ENCODE data around the gene DDX10.
A peak's percentile ranks its signal among the peaks of the same experiment; 100 is the strongest.
"Not testable (repeated sequence)": the region's sequence is repeated elsewhere in the genome, so short reads cannot be mapped to it uniquely, and the experiment has no call there.

Gene DDX10

DNA sequence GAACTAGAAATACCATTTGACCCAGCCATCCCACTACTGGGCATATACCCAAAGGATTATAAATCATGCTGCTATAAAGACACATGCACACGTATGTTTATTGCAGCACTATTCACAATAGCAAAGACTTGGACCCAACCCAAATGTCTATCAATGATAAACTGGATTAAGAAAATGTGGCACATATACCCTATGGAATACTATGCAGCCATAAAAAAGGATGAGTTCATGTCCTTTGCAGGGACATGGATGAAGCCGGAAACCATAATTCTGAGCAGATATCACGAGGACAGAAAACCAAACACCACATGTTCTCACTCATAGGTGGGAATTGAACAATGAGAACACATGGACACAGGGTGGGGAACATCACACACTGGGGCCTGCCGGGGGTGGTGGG, 114.3 kb downstream of the DDX10 start:
- DNase-seq: not testable (repeated sequence)

DNA sequence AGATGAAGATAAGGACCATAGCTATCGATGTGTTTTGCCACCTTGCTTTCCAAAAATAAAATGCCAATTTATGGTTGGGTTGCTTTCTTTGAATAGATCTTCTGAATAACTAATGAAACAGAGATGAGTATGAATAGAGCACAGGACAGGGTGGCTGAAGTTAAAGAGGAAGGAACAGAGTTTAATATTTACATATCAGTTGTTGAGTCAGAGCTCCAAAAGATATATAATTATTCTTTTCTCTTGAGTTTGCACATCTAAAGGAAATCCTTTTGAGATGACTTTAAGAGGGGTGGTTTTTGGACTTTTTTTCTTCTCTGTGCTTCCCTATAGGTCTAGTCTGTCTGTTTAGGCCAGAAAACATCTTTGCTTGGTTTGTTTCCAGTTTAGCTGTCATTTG, 115.2 kb downstream of the DDX10 start:
- no peak for DNase-seq

DNA sequence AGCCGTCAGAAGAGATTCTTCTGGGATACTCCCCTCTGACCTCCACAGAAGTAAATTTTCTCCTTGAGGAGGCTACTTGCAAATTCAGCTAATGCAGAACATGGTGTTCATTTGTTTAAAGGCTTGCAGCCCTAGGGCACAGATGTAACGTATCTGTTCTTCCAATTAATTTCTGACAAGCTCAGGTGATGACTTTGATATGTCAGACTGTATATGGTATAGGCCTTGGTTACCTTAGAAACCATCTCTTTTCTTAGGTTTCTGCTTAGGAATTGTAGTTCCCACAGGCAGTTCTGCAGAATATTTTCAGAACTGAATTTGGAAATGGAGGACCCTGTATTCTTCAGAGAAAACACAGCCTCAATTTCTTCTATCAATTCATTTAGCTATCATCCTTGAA, 117.1 kb downstream of the DDX10 start:
- DNase-seq: no peak

DNA sequence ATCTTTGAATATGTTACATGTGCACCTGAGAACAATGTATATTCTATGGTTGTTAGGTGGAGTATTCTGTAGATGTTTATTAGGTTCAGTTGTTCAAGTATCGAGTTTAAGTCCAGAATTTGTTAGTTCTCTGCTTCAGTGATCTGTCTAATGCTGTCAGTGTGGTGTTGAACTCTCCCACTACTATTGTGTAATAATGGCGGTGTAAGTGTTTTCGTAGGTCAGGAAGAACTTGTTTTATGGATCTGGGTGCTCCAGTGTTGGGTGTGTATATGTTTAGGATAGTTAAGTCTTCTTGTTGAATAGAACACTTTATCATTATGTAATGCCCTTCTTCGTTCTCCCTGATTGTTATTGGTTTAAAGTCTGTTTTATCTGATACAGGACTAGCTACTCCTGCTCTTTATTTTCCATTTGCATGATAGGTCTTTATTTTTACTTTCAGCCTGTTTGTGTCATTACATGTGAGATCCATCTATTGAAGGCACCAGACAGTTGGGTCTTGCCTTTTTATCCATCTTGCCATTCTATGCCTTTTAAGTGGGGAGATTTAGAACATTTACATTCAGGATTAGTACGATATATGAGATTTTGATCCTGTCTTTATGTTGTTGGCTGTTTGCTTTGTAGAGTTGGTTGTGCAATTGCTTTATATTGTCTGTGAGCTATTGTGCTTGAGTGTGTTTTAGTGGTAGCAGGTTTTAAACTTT, 121.6 kb downstream of the DDX10 start:
- DNase-seq: no peak

DNA sequence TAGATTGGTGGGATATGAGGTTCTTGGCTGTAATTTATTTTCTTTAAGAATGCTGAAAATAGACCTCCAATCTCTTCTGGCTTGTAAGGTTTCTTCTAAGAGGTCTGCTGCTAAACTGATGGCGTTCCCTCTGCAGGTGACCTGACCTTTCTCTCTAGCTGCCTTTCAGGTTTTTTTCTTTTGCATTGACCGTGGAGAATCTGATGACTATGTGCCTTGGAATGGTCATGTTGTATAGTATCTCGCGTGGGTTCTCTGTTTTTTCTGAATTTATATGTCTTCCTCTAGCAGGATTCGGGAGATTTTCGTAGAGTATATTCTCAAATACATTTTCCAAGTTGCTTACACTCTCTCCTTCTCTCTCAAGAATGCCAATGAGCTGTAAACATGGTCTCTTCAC, 122.2 kb downstream of the DDX10 start:
- DNase-seq: no peak

DNA sequence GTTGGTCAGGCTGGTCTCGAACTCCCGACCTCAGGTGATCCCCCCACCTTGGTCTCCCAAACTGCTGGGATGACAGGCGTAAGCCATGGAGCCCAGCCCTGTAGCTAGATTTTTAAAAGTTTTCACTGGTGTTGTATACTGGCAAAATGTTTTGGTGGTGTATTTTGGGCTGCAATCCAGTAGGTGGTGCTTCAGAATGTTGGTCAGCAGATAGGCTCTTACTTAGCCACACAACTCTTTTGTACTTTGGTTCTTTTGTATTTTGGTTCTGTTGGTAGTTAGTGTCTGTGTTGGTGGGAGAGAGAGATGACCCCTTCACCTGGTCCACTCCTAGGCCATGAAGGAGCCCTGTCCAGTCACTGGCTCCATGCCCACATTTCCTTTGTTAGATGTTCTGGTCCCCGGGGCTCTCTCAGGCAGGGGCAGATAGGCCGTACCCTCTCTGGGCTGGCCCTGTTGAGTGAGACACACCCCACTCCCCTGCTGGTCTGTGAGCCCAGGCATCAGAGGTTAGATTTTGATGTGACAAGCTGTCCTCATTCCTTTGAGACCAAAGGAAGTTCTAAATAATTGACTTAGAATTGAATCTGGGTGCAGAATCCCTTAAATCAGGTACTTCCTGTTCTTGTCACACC, 123.8 kb downstream of the DDX10 start:
- DNase-seq: peak; percentile 4

DNA sequence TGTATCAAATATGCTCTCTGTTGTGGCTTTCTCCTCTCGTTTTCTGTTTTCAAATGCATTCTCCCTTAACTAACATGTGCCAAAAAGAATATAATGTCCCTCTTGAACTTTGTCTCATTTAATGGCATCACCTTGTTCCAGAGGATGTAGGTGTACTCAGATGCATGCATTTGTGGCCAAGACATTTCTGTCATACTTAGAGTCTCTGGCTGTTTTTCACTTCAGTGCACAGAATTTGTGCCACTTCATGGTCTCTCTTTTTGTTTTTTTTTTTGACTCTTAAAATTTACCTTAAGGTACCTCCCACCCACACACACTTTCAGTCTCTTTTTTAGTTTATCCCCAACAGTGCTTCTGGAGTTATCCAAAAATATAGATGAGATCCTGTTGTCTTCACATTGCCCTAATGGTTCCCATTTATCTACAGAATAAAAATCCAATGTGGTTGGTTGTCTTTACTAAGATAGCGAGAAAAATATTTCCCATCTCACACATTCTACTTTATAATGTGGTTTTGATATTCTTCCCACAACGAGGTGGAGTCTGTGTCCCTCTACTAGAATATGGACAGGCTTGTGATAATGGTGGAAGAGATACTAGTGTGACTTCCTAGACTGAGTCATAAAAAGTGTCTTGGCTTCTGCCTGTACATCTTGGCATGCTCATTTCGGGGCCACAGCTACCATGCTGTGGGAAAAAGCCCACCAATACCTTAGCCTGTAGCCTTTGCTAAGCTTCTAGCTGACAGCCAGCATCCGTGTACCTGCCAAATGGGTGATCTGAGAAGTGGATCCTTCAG, 125.8 kb downstream of the DDX10 start:
- no peak for DNase-seq

DNA sequence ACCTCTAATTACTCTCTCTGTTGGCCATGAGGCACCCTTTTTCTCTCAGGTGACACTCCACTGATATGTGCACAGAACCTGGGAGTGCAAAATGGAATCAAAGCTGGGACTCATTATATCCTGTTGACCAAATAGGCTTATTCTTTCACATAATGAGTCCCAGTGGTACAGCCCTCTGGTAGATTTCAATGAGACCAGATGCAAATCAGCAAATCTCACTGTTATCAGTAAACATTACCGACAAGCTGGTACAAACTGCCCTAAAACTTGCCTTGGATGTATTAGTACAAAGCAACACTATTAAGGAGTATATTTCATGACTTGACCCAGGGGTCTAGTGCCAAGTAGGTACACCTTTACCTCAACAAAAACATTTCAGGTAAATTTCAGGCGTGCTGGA, 128.3 kb downstream of the DDX10 start:
- no peak for DNase-seq

DNA sequence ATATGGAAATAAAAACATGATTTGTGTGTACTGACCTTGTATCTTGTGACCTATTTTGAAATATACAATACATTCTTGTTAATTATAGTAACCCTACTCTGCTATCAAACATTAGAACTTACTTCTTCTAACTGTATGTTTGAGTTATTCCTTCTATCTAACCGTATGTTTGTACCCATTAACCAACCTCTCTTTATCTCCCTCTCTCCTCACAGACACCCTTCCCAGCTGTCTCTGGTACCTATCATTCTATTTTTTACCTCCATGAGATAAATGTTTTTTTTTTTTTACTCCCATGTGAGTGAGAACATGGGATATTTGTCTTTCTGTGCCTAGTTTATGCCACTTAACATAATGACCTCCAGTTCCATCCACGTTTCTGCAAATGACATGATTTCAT, 128.7 kb downstream of the DDX10 start:
- no peak for DNase-seq

DNA sequence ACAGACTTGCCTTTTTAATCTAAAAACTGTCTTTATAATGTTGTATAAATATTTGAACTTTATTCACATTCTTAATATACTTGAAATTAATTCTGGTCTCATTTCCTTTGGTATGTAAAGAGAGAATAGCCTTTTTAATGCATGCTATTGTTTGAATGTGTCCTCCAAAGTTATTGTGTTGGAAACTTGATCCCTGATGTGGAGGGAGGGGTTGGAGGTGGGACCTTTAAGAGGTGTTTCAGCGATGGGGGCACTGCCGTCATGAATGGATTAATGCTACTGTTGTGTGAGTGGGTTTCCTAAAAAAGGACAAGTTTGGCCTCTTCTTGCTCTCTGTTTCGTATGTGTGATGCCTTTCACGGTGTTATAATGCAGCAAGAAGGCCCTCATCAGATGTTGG, 131.7 kb downstream of the DDX10 start:
- DNase-seq: no peak

DNA sequence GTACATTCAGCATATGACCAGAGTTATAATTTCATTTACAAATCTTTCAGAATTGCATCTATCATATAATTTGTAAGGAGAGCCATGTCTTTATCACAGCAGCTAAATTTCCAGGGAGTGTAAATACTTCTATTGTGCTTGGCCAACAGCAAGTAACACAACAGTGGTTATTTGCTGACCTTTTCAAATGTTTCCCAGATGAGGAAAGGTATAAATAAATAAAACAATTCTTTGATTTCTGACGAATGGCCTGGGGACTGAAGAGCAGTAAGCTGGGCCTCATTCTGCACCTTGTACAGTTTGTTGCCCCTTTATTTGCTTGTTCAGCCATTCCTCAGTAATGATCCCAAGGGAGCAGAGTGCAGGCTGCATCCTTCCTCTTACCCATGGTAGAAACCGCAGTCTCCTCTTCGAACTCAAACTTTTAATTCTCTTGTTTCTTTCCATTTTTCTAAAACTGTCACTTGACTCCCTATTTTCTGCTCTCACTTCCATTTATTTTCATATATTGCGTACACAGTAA, 132.8 kb downstream of the DDX10 start:
- DNase-seq: no peak

DNA sequence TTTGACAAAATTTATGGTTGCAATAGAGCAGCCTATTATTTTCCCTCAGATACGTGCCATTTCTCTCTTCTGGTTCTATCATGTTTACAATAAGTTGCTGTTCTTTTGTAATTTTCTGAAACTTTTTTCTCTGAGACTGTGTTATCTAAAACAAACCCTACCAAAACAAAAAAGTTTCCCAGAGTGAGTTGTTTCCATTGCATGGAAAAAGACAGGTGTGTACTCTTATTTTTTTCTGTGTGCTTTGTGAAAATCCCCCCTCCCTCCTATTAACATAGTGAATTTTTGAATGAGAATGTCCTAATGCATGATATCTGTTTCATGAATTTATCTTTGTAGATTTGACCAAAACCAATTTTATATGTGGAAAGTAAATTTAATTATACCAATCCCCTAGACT, 137.6 kb downstream of the DDX10 start:
- DNase-seq: no peak

DNA sequence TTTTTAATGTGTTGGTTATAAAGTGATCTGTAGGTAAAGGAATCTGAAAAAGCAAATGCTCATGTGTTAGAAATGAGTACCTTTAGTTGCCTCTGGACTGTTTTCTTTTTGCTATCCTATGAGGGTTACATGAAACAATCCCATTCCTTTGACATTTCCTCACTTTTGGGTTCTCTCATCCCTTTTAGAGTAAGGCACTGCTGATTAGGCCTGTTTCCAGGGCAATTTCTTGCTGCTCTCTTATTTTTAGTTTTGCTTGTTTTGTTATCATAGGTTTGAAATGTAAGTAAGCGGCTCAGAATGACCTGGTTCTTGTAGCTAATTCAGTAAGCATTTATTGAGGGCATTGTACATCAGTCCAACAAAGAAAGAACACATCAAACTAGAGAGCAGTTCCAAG, 138.9 kb downstream of the DDX10 start:
- no peak for DNase-seq

DNA sequence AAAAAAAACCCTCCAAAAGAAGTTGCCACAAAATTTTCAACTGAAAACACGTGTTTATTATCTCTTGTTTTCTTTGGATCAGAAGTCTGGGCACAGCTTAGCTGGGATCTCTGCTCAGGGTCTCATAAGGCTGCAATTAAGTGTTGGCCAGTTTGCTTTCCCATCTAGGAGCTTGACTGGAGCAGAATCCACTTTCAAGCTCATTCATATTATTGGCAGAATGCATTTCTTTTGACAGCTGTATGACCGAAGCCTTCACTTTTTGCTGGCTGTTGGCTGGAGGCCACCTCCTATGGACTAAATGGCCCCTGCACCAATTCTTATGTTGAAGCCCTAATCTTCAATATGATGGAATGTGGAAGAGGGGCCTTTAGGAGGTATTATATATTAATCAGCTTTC, 139.6 kb downstream of the DDX10 start:
- DNase-seq: no peak

DNA sequence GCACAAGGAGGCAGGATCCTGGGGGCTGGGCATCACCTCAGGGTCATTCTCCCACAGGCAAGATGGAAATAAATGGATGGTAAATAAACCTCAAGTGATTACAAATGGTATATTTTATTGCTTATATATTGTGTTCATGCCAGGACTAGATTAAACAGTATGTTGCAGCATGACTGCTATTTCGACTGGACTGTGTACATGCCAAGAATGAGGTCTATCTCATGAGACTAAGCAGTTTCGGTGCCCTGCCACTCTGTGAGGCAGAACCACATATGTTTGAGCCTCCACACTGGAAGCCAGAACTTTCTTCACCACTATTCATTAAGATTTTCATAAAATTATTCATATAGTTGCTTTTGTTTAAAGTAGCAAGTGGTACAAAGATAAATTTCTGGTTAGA, 140.2 kb downstream of the DDX10 start:
- DNase-seq: no peak

DNA sequence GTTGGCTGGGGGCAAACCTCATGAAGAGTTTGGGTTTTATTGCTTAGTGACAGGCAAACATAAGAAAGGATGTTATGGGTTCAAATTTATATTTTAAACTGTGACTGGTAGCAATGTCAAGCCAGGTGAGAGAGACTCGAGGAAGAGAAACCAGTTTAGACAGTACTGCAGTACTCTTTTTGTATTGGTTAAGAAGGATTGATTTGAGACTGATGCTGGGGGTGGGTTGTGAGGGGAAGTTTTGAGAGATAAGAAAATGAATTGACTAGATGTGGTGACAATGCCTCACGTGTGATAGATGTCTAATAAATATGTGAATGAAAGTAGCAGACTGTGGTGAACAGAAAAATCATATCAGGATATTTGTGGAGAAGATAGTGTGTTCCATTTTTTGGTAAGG, 142.4 kb downstream of the DDX10 start:
- DNase-seq: no peak

DNA sequence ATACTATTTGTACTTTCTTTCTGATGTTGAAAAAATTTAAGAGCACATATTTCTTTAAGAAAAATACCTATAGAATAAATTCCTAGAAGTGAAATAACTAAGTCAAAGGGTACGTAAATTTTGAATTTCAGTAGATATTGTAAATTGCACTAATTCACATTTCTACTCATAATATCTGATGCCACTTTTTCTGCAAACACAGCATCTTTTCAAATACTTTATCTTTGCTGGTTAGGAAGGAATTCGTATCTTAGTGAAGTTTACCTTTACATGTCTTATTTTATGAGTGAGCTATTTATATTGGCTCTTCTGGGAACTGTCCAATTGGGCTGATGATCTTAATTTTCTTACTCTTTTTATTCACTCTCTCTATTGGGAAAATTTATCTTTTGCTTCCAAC, 148.2 kb downstream of the DDX10 start:
- no peak for DNase-seq

DNA sequence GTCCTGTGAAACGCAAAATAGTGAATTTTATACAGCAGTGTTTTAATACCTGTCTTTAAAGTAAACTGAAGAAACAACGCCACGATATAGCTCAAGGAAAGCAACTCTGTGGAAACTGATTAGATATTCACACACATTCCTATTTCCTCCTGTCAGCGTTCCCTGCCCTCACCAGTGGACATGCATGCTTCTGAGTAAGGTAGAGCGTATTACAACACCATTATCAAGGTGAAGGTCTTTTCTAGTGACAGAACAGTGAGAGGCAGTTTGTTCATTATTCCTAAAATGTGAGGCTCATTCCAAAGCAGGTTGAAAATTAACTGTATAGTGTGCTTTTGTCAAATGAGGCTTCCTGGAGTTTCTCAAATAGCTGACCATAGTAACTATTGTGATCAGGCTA, 153.1 kb downstream of the DDX10 start:
- no peak for DNase-seq

DNA sequence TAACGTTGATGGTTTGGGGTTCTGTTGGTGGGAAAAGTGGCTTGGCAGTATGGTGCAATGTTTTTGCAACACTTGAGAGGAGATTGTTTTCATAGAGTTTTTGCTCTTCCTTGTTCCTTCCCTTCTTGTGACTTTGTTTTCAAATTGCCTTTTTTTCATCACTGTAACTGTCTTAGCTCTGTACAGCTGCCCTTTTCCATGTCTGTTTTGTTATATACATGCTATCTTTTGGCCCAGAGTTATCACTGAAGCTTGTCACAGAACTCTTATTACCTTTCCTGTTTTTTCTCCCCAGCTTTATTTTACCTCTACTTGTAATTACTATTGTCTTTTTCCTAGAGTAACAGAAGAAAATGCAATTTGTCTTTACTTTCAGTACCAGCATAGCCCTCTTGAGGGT, 154.1 kb downstream of the DDX10 start:
- no peak for DNase-seq

DNA sequence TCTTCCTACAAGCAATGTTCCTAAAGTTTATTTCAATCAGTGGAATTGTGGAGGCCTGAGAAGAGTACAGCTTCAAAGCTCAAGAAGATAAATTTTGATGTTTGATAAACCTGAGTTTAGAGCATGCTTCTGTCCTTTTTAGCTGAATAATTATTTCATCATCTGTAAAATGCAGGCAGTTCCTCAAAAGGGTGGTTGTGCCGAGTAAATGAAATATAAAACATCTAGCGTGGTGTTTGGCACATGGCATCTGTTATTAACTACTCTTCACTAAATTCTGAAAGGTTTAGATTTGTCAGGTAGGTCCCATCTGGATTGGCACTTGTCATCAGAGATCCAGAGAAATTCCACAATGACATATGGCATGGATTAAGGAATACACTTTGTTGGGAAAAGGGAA, 155.1 kb downstream of the DDX10 start:
- DNase-seq: no peak

DNA sequence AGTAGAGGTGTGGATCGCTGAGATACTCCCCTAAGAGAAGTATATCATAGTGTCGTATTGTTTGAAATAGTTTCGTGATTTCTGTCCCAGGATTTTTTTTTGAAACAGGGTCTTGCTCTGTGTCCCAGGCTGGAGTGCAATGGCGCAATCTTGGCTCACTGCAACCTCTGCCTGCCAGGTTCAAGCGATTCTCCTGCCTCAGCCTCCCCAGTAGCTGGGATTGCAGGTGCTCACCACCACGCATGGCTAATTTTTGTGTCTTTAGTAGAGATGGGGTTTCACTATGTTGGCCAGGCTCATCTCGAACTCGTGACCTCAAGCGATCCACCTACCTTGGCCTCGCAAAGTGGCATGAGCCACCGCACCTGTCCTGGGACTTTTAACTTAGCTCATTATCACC, 159.1 kb downstream of the DDX10 start:
- not testable (repeated sequence) for DNase-seq

DNA sequence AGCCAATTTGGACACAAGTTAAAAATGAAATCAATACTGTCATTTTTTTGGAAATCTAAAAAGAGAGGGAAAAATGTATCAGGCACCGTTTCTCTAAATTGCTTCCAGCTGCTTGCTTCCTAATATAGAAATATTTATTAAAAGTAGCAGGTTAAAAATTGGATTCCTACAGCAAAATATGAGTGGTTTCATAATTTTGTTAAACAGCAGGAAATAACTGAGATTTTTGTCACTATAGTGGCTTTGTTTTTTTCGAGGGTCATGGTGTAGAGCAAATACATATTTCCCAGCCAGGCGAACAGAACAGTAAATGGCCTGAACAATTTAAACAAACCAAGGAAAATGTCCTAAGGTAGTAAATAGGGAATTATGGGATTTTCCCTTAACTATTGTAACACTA, 159.7 kb downstream of the DDX10 start:
- no peak for DNase-seq

DNA sequence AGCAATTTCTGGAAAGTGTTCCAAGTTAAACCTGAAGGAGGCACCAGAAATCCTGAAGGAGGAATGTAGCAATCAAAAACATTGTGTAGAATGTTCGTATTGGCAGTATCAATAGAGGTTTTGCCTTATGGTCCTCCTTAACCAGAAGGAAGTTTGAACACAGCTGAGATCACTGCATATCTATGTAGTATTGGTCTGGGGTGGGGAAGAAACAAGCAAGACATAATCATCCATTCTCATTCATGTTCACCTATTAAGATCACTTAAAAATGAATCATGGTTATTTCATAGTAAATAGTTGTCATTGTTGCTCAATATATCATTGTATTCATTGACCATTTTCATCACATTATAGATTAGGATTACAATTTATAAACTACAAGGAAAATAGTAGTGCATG, 160.5 kb downstream of the DDX10 start:
- no peak for DNase-seq

DNA sequence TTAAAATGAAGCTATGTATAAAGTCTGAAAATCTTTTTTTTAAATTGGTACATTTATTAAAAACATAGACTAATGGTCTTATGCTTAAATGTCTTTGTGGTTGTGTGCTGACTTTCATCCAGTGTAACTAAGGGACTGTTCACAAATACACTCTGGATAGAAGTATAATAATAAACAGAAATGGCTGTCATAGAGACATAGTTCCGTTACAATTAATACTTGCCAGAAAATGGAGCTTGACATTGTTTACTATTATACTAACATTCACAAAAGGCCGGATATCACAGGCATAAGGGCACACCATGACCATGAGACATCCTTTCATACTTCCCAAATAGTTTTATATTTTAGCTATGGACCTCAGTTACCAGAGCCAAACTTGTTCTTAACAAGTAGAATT, 161.3 kb downstream of the DDX10 start:
- no peak for DNase-seq
